GM12865 (cell line): Measurements from ENCODE around the gene VARS1.

Experiments used
- DNase-seq: peaks from one replicate; pipeline ENCODE4 v3.0.0; 2010; ENCODE audit warnings: low read depth
- H3K4me3 ChIP-seq: 2 replicates; pipeline ENCODE4 v1.5.1; 2011; ENCODE audit warnings: mild to moderate bottlenecking, low read depth, low read length, control low read depth
- TF ChIP-seq, protein P1 (sequence below): IDR thresholded peaks from 2 replicates; pipeline ENCODE4 v1.5.1; 2011; ENCODE audit warnings: low read length, control low read depth, low read depth, inconsistent platforms; ENCODE audit not compliant: insufficient read depth; ENCODE audit errors: missing control alignments

The VARS1 gene

GRCh38 chr6:31760790-31761189, 34.8 kb downstream of the VARS1 start:
- DNase-seq, result no peak
- no peak overlapping the region for H3K4me3 ChIP-seq
- TF ChIP-seq, protein P1, sequence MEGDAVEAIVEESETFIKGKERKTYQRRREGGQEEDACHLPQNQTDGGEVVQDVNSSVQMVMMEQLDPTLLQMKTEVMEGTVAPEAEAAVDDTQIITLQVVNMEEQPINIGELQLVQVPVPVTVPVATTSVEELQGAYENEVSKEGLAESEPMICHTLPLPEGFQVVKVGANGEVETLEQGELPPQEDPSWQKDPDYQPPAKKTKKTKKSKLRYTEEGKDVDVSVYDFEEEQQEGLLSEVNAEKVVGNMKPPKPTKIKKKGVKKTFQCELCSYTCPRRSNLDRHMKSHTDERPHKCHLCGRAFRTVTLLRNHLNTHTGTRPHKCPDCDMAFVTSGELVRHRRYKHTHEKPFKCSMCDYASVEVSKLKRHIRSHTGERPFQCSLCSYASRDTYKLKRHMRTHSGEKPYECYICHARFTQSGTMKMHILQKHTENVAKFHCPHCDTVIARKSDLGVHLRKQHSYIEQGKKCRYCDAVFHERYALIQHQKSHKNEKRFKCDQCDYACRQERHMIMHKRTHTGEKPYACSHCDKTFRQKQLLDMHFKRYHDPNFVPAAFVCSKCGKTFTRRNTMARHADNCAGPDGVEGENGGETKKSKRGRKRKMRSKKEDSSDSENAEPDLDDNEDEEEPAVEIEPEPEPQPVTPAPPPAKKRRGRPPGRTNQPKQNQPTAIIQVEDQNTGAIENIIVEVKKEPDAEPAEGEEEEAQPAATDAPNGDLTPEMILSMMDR, result no peak

DNA sequence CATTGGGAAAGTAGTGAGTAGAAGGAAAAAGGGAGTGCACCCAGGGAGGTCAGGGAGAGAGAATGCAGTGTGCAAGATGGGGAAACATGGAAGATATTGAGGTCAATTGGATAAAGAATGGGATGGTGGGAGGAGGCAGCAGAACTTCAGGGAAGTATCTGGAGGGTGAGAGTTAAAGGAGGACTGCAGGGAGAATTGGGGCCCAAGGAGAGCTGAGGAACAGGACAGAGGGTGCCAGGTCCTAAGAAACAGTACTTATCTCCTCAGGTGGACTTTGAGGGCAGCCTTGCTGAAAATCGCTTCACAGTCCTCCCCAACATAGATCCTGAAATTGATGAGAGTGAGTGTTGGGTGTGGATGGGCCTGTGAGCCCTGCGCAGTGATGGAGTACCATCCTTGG, 37.3 kb downstream of the VARS1 start:
- no peak for DNase-seq
- no peak overlapping the region for H3K4me3 ChIP-seq
- TF ChIP-seq, protein P1, result no peak

GRCh38 chr6:31752739-31753319, 42.7 kb downstream of the VARS1 start:
- H3K4me3 ChIP-seq, result no peak overlapping the region
- TF ChIP-seq, protein P1, result no peak
- no peak for DNase-seq

- no peak for DNase-seq
- TF ChIP-seq, protein P1, result no peak
- no peak overlapping the region for H3K4me3 ChIP-seq
These were observed 45.0 kb downstream of the VARS1 start for GRCh38 chr6:31750411-31751022.

DNA sequence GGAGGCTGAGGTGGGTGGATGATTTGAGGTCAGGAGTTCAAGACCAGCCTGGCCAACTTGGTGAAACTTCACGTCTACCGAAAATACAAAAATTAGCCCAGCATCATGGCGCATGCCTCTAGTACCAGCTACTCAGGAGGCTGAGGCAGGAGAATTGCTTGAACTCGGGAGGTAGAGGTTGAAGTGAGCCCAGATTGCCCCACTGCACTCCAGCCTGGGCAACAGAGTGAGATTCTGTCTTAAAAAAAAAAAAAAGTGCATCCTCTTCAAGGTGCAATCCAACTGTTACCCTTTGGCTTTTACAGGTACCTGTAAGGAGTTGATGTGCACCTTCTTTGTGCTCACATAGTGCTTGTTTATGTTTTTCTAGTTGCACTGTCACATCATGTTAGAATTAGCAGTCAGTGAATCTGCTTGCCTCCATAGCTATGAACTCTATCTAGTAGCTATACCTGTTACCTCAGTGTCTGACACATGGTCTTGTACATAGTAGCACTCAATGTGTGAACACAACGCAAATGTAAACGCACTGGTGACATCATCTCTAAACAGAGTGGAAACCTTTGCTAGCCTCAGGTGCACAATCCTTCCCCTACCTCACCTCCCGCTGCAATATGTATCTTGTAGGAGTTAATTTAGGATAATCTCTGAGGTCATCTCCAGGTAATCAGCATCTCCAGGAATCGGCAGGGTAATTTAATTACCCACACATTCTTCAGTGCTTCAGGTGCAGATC, 46.1 kb downstream of the VARS1 start:
- DNase-seq, result no peak
- TF ChIP-seq, protein P1, result no peak
- H3K4me3 ChIP-seq, result no peak overlapping the region
